HepG2 (cell line): ENCODE measurements around the gene MYO15A. TPM values are rescaled to one million over a fixed set of nuclear protein-coding genes. Genes with fewer than 3 reads are reported as not detected.

Experiments
- DMAP1 ChIP-seq: IDR thresholded peaks from 2 replicates; pipeline ENCODE4 v1.6.1; 2016
- HMG20A ChIP-seq: IDR thresholded peaks from 2 replicates; pipeline ENCODE4 v1.6.1; 2016; ENCODE audit warnings: borderline replicate concordance
- JUN ChIP-seq: sonication (generic); formaldehyde crosslinking; IDR thresholded peaks from 2 replicates; pipeline ENCODE4 v1.4.0; 2020; ENCODE audit warnings: mild to moderate bottlenecking, missing genetic modification reagents
- POGZ ChIP-seq: sonication (generic); formaldehyde crosslinking; IDR thresholded peaks from 2 replicates; pipeline ENCODE4 v1.4.0; 2020; ENCODE audit warnings: mild to moderate bottlenecking, missing genetic modification reagents
- RBFOX2 ChIP-seq: fragments of 200-400 bp; formaldehyde crosslinking; IDR thresholded peaks from 2 replicates; pipeline ENCODE4 v1.6.1; 2017; ENCODE audit warnings: low read depth, mild to moderate bottlenecking, low read length
- ZNF205 ChIP-seq: IDR thresholded peaks from 2 replicates; pipeline ENCODE4 v1.6.1; 2018; ENCODE audit warnings: missing biosample characterization, missing genetic modification reagents
- ZNF329 ChIP-seq: sonication (generic); formaldehyde crosslinking; IDR thresholded peaks from 2 replicates; pipeline ENCODE4 v1.9.0; 2021; ENCODE audit warnings: low read depth, mild to moderate bottlenecking, missing genetic modification reagents
- ZNF766 ChIP-seq: sonication (generic); formaldehyde crosslinking; IDR thresholded peaks from 2 replicates; pipeline ENCODE4 v1.5.0; 2020; ENCODE audit warnings: missing genetic modification reagents, borderline replicate concordance
- ZNF879 ChIP-seq: sonication (generic); formaldehyde crosslinking; IDR thresholded peaks from 2 replicates; pipeline ENCODE4 v1.8.1; 2023; ENCODE audit warnings: missing genetic modification reagents
- polyA plus RNA-seq, 8 experiments: library from polyadenylated mRNA; depleted of rRNA in 3 of 8; stranded (reverse) in 7 of 8; unstranded in 1 of 8; fragments of >200 nt; fragmentation: Illumina TruSeq in 4 of 8; extraction: Trizol in 4 of 8; gene quantifications; 2 replicates each; pipeline versions ENCODE4 v1.2.1 to v1.2.3, GENCODE V29; 2011 to 2016; ENCODE audit warnings: low read depth in 4 of 8, missing spikeins in 1 of 8, mixed read lengths in 1 of 8; ENCODE audit not compliant: insufficient read depth in 1 of 8
- total RNA-seq, 5 experiments: library from RNA; depleted of rRNA; stranded (reverse); fragments of >200 nt; fragmentation: Illumina TruSeq; extraction: Trizol; gene quantifications; 2 replicates each; pipeline ENCODE4 v1.2.3, GENCODE V29; 2016; ENCODE audit warnings: low read depth in 1 of 5
- TF ChIP-seq, protein P1 (sequence below): sonication (generic); formaldehyde crosslinking; IDR thresholded peaks from 2 replicates; pipeline ENCODE4 v1.4.0; 2020; ENCODE audit warnings: mild to moderate bottlenecking, missing genetic modification reagents
- TF ChIP-seq, protein P2 (sequence below): sonication (generic); formaldehyde crosslinking; IDR thresholded peaks from 2 replicates; pipeline ENCODE4 v1.4.0; 2020; ENCODE audit warnings: mild to moderate bottlenecking, missing genetic modification reagents
- TF ChIP-seq, protein P3 (sequence below): sonication (generic); formaldehyde crosslinking; IDR thresholded peaks from 2 replicates; pipeline ENCODE4 v1.8.0; 2022; ENCODE audit warnings: mild to moderate bottlenecking, missing genetic modification reagents, borderline replicate concordance
- TF ChIP-seq, protein P4 (sequence below): sonication (generic); formaldehyde crosslinking; IDR thresholded peaks from 2 replicates; pipeline ENCODE4 v1.8.0; 2022; ENCODE audit warnings: mild to moderate bottlenecking, missing genetic modification reagents; ENCODE audit not compliant: insufficient replicate concordance
- TF ChIP-seq, protein P5 (sequence below): sonication (generic); formaldehyde crosslinking; IDR thresholded peaks from 2 replicates; pipeline ENCODE4 v1.5.1; 2020; ENCODE audit warnings: mild to moderate bottlenecking, missing genetic modification reagents, borderline replicate concordance
- TF ChIP-seq, protein P6 (sequence below): sonication (generic); formaldehyde crosslinking; IDR thresholded peaks from 2 replicates; pipeline ENCODE4 v1.5.1; 2020; ENCODE audit warnings: missing genetic modification reagents, mild to moderate bottlenecking, borderline replicate concordance

The MYO15A gene
- total and polyA plus RNA-seq, 2 of the 13 experiments (the other 11 are each of a cell fraction or from before 2014, with no cell fraction given): 0.07 to 0.20 TPM

DNA sequence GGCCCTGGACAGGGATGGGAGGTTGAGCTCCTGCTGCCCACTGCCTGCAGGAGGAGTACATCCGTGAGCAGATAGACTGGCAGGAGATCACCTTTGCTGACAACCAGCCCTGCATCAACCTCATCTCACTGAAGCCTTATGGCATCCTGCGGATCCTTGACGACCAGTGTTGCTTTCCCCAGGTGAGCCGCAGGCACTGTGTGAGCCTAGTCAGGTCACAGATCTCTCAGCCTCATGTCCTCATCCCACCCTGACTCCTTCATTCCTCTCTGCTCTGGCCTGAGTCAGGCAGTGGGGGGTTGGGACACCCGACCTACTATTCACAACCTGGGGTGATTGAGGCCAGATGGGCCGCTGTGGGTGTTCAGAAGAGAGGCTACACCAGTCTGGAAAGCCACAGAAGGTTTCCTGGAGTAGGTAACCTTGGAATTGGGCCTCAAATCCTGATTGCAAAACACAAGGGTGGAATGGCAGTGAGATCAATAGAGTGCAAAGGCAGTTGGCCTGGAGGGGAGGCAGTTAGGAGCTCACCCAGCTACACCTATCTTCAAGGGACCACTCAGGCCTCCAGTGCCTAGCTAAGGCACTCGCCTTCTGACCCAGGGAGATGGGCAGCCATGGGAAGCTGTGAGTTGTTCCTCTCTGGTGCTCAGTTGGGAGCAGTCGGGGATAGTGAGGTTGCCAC, 29.7 kb downstream of the MYO15A start (continued):
- TF ChIP-seq, protein P1, sequence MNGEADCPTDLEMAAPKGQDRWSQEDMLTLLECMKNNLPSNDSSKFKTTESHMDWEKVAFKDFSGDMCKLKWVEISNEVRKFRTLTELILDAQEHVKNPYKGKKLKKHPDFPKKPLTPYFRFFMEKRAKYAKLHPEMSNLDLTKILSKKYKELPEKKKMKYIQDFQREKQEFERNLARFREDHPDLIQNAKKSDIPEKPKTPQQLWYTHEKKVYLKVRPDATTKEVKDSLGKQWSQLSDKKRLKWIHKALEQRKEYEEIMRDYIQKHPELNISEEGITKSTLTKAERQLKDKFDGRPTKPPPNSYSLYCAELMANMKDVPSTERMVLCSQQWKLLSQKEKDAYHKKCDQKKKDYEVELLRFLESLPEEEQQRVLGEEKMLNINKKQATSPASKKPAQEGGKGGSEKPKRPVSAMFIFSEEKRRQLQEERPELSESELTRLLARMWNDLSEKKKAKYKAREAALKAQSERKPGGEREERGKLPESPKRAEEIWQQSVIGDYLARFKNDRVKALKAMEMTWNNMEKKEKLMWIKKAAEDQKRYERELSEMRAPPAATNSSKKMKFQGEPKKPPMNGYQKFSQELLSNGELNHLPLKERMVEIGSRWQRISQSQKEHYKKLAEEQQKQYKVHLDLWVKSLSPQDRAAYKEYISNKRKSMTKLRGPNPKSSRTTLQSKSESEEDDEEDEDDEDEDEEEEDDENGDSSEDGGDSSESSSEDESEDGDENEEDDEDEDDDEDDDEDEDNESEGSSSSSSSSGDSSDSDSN (CRISPR knock-in tag): peak; percentile 58; the same call in 1 of the 2 replicates
- TF ChIP-seq, protein P2, sequence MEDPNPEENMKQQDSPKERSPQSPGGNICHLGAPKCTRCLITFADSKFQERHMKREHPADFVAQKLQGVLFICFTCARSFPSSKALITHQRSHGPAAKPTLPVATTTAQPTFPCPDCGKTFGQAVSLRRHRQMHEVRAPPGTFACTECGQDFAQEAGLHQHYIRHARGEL: no peak
- TF ChIP-seq ZNF879 (no peak), DMAP1 (CRISPR knock-in tag) (no peak), HMG20A (CRISPR knock-in tag) (peak; percentile 33; the same call in 1 of the 2 replicates), POGZ (CRISPR knock-in tag) (0 out of 2 replicates have a peak, but pooled peaks have one; percentile 21), RBFOX2 (no peak), ZNF205 (peak; percentile 71; the same call in 1 of the 2 replicates), ZNF766 (CRISPR knock-in tag) (no peak), JUN (CRISPR knock-in tag) (no peak), ZNF329 (0 out of 2 replicates have a peak, but pooled peaks have one; percentile 37)
- TF ChIP-seq, protein P3, sequence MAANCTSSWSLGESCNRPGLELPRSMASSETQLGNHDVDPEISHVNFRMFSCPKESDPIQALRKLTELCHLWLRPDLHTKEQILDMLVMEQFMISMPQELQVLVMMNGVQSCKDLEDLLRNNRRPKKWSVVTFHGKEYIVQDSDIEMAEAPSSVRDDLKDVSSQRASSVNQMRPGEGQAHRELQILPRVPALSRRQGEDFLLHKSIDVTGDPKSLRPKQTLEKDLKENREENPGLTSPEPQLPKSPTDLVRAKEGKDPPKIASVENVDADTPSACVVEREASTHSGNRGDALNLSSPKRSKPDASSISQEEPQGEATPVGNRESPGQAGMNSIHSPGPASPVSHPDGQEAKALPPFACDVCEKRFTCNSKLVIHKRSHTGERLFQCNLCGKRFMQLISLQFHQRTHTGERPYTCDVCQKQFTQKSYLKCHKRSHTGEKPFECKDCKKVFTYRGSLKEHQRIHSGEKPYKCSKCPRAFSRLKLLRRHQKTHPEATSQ (CRISPR knock-in tag): no peak
- TF ChIP-seq, protein P4, sequence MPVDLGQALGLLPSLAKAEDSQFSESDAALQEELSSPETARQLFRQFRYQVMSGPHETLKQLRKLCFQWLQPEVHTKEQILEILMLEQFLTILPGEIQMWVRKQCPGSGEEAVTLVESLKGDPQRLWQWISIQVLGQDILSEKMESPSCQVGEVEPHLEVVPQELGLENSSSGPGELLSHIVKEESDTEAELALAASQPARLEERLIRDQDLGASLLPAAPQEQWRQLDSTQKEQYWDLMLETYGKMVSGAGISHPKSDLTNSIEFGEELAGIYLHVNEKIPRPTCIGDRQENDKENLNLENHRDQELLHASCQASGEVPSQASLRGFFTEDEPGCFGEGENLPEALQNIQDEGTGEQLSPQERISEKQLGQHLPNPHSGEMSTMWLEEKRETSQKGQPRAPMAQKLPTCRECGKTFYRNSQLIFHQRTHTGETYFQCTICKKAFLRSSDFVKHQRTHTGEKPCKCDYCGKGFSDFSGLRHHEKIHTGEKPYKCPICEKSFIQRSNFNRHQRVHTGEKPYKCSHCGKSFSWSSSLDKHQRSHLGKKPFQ: no peak
- TF ChIP-seq, protein P5, sequence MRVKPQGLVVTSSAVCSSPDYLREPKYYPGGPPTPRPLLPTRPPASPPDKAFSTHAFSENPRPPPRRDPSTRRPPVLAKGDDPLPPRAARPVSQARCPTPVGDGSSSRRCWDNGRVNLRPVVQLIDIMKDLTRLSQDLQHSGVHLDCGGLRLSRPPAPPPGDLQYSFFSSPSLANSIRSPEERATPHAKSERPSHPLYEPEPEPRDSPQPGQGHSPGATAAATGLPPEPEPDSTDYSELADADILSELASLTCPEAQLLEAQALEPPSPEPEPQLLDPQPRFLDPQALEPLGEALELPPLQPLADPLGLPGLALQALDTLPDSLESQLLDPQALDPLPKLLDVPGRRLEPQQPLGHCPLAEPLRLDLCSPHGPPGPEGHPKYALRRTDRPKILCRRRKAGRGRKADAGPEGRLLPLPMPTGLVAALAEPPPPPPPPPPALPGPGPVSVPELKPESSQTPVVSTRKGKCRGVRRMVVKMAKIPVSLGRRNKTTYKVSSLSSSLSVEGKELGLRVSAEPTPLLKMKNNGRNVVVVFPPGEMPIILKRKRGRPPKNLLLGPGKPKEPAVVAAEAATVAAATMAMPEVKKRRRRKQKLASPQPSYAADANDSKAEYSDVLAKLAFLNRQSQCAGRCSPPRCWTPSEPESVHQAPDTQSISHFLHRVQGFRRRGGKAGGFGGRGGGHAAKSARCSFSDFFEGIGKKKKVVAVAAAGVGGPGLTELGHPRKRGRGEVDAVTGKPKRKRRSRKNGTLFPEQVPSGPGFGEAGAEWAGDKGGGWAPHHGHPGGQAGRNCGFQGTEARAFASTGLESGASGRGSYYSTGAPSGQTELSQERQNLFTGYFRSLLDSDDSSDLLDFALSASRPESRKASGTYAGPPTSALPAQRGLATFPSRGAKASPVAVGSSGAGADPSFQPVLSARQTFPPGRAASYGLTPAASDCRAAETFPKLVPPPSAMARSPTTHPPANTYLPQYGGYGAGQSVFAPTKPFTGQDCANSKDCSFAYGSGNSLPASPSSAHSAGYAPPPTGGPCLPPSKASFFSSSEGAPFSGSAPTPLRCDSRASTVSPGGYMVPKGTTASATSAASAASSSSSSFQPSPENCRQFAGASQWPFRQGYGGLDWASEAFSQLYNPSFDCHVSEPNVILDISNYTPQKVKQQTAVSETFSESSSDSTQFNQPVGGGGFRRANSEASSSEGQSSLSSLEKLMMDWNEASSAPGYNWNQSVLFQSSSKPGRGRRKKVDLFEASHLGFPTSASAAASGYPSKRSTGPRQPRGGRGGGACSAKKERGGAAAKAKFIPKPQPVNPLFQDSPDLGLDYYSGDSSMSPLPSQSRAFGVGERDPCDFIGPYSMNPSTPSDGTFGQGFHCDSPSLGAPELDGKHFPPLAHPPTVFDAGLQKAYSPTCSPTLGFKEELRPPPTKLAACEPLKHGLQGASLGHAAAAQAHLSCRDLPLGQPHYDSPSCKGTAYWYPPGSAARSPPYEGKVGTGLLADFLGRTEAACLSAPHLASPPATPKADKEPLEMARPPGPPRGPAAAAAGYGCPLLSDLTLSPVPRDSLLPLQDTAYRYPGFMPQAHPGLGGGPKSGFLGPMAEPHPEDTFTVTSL (CRISPR knock-in tag): no peak
- TF ChIP-seq, protein P6, sequence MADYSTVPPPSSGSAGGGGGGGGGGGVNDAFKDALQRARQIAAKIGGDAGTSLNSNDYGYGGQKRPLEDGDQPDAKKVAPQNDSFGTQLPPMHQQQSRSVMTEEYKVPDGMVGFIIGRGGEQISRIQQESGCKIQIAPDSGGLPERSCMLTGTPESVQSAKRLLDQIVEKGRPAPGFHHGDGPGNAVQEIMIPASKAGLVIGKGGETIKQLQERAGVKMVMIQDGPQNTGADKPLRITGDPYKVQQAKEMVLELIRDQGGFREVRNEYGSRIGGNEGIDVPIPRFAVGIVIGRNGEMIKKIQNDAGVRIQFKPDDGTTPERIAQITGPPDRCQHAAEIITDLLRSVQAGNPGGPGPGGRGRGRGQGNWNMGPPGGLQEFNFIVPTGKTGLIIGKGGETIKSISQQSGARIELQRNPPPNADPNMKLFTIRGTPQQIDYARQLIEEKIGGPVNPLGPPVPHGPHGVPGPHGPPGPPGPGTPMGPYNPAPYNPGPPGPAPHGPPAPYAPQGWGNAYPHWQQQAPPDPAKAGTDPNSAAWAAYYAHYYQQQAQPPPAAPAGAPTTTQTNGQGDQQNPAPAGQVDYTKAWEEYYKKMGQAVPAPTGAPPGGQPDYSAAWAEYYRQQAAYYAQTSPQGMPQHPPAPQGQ (CRISPR knock-in tag): no peak
